CD4-positive, alpha-beta T cell treated with Interleukin-17A for 1 hour (primary cell): ENCODE results near the gene TBC1D8.
"Not testable (repeated sequence)": the region's sequence is repeated elsewhere in the genome, so short reads cannot be mapped to it uniquely, and the experiment has no call there.

Experiments used
- DNase-seq: peaks from one replicate; pipeline ENCODE4 v3.0.0-alpha.2; 2020

TBC1D8 gene

GRCh38 chr2:101063352-101064124 lies 87.6 kb downstream of the TBC1D8 start:
- no peak for DNase-seq

GRCh38 chr2:101058386-101058785 lies 92.8 kb downstream of the TBC1D8 start:
- DNase-seq = no peak

- DNase-seq = no peak
Measured at GRCh38 chr2:101057051-101057933, 93.9 kb downstream of the TBC1D8 start.

DNA sequence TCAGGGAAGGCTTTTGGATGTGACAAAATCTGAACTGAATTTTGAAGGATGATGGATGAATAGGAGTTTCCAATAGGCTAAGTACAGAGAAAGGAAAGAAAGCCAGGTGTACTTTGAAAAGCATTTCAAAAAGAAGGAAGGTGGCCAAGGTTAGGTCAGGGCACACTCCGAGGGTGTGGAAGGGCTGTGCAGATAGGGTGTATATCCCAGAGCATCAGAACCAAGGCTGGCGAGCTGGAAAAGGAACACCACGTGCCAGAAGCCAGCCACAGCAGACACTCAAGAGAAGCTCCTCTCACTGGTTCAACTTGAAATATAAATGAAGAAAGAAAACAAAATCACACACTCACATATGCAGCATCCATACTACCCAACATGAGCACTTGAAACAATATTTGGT lies 98.1 kb downstream of the TBC1D8 start:
- no peak for DNase-seq

GRCh38 chr2:101052147-101052546 lies 99.0 kb downstream of the TBC1D8 start:
- no peak for DNase-seq

GRCh38 chr2:101050886-101051285 lies 100.3 kb downstream of the TBC1D8 start:
- DNase-seq = not testable (repeated sequence)

DNA sequence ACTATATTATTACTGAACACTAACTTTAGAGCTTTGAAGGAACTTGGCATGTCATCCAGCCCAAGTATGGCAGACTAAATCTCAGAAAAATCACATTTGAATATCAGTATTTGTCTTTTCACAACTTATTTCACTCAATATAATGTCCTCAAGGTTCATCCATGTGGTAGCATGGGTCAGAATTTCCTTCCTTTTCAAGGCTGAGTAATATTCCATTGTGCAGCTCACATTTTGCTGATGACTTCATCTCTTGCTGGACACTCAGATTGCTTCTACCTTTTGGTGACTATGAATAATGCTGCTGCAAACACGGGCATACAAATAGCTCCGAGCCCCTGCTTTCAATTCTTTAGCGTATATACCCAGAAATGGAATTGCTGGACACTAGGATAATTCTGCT lies 102.4 kb downstream of the TBC1D8 start:
- no peak for DNase-seq

DNA sequence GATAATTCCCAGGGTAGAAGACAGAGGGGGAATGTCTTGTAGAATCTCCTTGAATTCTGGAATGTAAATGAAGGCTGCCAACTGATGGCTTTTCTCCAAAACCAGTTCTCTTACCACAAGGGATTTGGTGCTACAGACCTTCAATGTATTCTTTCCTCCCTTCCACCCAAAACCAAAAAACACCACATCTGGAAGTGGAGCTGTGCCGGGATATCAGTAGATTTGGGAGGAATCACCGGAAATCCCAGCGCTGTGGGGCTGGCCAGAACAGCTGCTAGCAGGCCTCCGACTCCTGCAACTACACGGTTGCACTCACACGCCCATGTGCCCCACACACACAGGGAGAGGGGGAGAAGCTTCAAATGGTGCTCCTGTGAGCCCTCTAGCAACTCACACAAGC lies 103.4 kb downstream of the TBC1D8 start:
- no peak for DNase-seq

DNA sequence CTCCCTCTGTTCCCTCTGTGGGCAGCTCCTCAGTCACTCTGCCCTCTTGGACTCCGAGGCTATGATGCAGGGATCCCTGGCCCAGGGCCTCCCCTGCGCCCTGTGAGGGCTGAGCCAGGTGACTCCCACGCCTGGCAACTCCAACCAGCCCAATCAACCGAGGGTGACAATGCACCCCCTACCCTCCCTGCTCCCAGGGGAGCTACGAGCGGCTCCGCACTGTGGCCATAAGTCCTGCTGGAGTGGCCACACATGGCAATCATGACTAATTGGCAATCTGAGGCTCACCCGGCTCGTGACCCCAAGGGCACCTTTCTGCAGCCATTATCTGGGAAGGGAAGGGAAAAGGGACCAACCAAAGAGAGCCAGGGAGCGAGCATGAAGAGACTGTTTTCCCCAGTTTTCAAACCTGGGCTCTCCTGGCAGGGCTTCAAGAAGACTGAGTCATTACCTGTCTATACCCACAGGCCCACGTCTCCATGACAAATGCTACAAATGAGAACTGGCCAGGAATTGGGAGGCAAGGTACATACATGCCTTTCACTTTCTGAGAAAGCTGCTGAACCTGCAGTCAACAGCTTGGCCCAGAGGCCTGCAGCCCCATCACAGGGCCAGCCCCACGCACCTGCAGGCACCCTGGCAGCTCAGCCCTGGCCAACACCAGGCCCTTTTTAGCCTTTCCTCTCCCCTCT lies 104.0 kb downstream of the TBC1D8 start:
- DNase-seq = no peak

GRCh38 chr2:101045330-101045729 lies 105.9 kb downstream of the TBC1D8 start:
- no peak for DNase-seq

- no peak for DNase-seq
Measured at GRCh38 chr2:101041413-101041812, 109.8 kb downstream of the TBC1D8 start.

GRCh38 chr2:101040761-101041160 lies 110.4 kb downstream of the TBC1D8 start:
- DNase-seq = no peak

DNA sequence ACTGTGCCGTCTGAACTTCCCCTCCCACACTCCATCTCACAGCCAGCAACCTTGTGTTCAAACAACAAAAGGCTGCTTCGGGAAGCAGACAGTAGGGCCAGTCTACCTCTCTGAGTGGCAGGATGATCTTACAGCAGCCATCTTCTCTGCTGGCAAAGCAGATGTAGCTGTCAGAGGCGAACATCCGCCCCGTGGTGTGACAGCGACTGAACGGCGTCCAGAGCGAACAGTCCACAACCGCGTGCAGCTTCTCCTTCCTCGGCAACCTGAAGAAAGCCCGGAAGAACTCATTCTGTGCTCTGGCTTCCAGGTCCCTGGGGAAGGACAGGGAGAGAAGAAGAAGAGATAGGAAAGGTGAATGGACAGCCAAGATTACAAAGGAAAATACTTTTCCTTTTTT lies 111.1 kb downstream of the TBC1D8 start:
- no peak for DNase-seq

GRCh38 chr2:101038455-101039255 lies 112.5 kb downstream of the TBC1D8 start:
- no peak for DNase-seq

DNA sequence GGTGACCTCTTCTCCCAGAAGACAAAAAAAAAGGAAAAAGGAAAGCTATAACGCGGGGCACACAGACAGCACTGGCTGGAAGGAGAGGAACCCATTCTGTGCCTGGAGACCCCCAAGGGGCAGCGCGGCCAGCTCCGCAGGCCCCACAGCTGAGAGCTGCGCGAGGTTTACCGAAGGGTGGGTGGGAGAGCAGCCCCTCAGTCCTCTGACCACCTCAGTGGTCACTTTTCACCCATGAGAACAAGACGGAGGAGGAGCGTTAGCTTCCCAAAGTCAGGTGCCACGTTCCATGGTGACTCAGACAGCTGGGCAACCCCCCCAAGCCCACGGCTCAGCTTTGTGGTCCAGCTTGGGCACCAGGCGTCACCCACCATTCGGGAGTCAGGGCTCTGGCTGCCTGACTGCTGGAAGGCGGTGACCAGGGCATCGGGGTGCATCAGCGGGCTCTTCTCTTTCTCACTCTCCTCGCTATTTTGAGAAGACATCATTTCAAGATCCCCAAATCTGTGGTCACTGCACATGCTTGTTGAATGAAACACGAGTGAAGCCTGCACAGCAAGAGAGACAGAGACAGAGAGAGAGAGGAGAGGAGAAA lies 113.9 kb downstream of the TBC1D8 start:
- DNase-seq = no peak

- no peak for DNase-seq
Measured at GRCh38 chr2:101036562-101036961, 114.6 kb downstream of the TBC1D8 start.

- DNase-seq = no peak
Measured at GRCh38 chr2:101032084-101032776, 119.0 kb downstream of the TBC1D8 start.

GRCh38 chr2:101030866-101031554 lies 120.2 kb downstream of the TBC1D8 start:
- no peak for DNase-seq

- DNase-seq = no peak
Measured at GRCh38 chr2:101027852-101028251, 123.3 kb downstream of the TBC1D8 start.

DNA sequence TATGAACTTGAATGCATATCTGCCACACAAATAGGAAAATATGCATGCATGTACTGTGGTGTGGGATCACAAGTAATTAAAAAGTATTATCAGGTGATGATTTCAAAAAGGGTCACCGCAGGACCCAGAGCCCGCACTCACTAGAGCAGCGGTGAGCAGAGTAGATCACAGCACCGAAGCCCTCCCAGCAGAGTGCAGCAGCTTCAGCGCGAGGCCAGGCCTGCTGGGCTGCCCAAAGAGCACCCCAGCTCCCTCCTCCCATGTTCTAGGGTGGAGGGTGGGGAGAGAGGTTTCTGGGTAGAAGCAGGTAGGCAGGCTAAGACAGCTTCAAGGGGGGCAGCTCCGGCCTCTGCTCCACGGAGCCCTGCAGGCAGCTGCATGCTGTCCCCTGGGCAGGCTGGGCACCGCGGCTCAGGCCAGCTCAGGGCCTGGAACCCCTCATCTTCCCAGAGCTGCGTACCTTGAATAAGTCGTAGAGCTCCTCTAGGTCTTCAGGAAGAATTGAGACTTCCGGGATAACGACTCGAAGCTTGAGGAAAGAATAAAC lies 124.2 kb downstream of the TBC1D8 start:
- no peak for DNase-seq

DNA sequence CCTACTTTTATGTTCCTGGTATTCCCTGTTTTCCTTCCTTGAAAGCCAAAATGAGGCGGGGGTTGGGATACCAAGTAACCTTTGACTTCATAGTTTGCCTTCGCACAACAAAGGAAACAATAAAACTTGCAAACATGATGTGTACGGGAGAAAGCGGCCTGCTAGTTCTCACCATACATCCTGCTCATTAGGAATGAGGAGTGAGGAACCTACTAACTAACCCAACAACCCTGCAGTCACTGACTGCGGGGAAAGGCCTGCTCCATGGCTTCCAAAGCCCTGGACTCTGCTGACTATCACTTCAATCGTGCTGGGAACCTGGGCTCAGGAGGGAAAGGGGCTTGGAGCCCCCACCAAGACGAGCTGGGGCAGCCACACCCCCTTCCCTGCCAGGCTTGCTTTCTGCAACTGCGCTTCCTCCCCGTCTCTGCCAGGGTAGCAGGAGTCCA lies 124.9 kb downstream of the TBC1D8 start:
- no peak for DNase-seq
